ENCODE results near the gene TMTC3.
"Not testable (repeated sequence)": the region's sequence is repeated elsewhere in the genome, so short reads cannot be mapped to it uniquely, and the experiment has no call there.

The TMTC3 gene

DNA sequence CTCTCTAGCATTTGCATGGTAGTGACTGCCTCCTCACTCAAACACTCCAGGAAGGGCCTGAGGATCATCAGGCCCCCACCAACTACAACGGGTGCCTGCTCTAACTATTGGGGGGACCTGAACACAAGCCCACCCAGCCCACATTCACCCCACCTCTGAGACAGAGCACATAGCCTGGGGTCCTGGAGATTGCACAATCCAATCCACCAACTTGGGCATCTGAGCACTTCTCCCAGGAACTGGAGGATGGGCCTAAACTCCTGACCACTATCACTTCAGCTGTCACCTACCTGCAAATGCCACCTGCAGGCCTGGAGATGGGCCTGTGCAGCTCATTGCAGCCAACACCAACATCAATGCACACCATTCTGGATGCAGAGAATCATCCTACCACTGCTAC lies 66.6 kb downstream of the TMTC3 start:
- no peak overlapping the region for H3K27ac ChIP-seq (ENCODE audit: extremely low read depth, low read depth, low read length)
- no peaks in the 10 kb centered on the region for H3K9me3 ChIP-seq (ENCODE audit: control insufficient read depth, insufficient read depth, low read depth, low read length)
- no peak for TF ChIP-seq ZNF433 (tag by site-specific recombination; IDR thresholded peaks at IDR 0.05; ENCODE audit: low read depth)
- TF ChIP-seq HOXD13 (CRISPR knock-in tag; IDR thresholded peaks at IDR 0.05; ENCODE audit: borderline replicate concordance): no peak
- no peak for TF ChIP-seq ZNF416 (tag by site-specific recombination; IDR thresholded peaks at IDR 0.05)
- TF ChIP-seq ZNF660 (tag by site-specific recombination; IDR thresholded peaks at IDR 0.05): no peak
- TF ChIP-seq ZNF426 (tag by site-specific recombination; IDR thresholded peaks at IDR 0.05): no peak
- POLR2A ChIA-PET: no interaction called here
- H3K4me1 ChIP-seq (ENCODE audit: control insufficient read depth, insufficient read depth, low read length): no peaks in the 10 kb centered on the region
- no peaks in the 10 kb centered on the region for H3K36me3 ChIP-seq (ENCODE audit: control insufficient read depth in 2 of 2, insufficient read depth in 1 of 2, low read length in 2 of 2)
- CTCF ChIA-PET: interaction anchor here (1.0 kb wide), 1 partner anchor 785 kb away, joined by 3 read pairs; no protein-coding TSS in a partner anchor
- H3K4me3 ChIP-seq (ENCODE audit: low read depth, low read length): no peak overlapping the region

DNA sequence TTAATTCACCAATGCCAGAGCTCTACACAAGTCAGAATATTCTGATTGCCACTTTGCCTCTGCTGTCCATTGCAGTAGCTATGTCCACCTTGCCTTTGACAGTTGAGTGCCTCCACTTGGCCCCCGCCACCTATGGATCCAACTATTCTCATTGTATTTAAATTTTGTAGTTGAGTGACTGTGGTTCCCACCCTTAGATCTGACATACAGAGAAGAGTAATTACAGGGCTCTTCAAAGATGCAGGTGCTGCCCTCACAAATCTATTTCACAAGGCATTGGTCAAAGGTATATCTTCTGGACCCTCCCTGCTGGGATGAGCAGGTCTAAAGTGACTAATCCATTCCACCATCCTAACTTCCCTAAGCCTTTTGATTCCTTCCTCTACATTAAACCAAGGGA lies 68.2 kb downstream of the TMTC3 start:
- H3K27ac ChIP-seq (ENCODE audit: extremely low read depth, low read depth, low read length); H3K36me3 ChIP-seq (ENCODE audit: control insufficient read depth in 2 of 2, insufficient read depth in 1 of 2, low read length in 2 of 2); POLR2A ChIA-PET; CTCF ChIA-PET; H3K4me1 ChIP-seq (ENCODE audit: control insufficient read depth, insufficient read depth, low read length); H3K4me3 ChIP-seq (ENCODE audit: low read depth, low read length); H3K9me3 ChIP-seq (ENCODE audit: control insufficient read depth, insufficient read depth, low read depth, low read length): not testable (repeated sequence)
- TF ChIP-seq ZNF302 (tag by site-specific recombination; IDR thresholded peaks at IDR 0.05; ENCODE audit: low read depth): peak; percentile 94

DNA sequence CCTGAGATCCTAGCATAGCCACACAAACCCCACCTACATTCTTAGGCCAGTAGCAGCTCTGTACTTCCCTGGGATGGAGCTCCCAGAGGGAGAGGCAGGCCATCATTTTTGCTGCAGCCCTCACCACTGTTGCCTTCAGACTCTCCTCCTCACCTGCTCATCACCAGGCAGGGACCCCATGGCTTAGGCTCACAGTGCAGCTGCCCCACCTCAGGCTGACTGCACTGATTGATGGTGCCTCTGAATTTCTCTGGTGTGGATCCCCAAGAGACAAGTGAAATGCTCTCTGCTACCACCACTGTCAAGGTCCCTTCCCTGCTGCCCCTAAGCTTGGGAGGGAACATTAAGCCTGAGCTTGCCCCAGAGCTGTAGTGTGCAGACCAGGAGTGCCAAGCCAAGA lies 76.2 kb downstream of the TMTC3 start:
- CTCF ChIA-PET: interaction anchor here (1.0 kb wide), 1 partner anchor 87 kb away, joined by 3 read pairs; no protein-coding TSS in a partner anchor
- POLR2A ChIA-PET: no interaction called here
- Histone ChIP-seq H3K4me3 (ENCODE audit: low read depth, low read length) (no peak overlapping the region), H3K27ac (ENCODE audit: extremely low read depth, low read depth, low read length) (no peak overlapping the region), H3K36me3 (ENCODE audit: control insufficient read depth in 2 of 2, insufficient read depth in 1 of 2, low read length in 2 of 2) (no peaks in the 10 kb centered on the region), H3K9me3 (ENCODE audit: control insufficient read depth, insufficient read depth, low read depth, low read length) (no peaks in the 10 kb centered on the region; the same call in 1 of the 2 replicates), H3K4me1 (ENCODE audit: control insufficient read depth, insufficient read depth, low read length) (no peaks in the 10 kb centered on the region)
- no peak for TF ChIP-seq ZNF132 (tag by site-specific recombination; IDR thresholded peaks at IDR 0.05; ENCODE audit: borderline replicate concordance)
- no peak for TF ChIP-seq ZNF335 (tag by site-specific recombination; conservative IDR thresholded peaks at IDR 0.05)
- TF ChIP-seq PRDM1 (tag by site-specific recombination; IDR thresholded peaks at IDR 0.05): no peak
- TF ChIP-seq MEIS1 (CRISPR knock-in tag; IDR thresholded peaks at IDR 0.05; ENCODE audit: borderline replicate concordance): no peak
- no peak for TF ChIP-seq SCRT2 (tag by site-specific recombination; IDR thresholded peaks at IDR 0.05)
- TF ChIP-seq ZNF354C (tag by site-specific recombination; IDR thresholded peaks at IDR 0.05; ENCODE audit: borderline replicate concordance, low read depth): no peak
- no peak for TF ChIP-seq ZNF792 (tag by site-specific recombination; IDR thresholded peaks at IDR 0.05)
- TF ChIP-seq ZNF664 (tag by site-specific recombination; IDR thresholded peaks at IDR 0.05): no peak
- TF ChIP-seq ZBTB21 (tag by site-specific recombination; IDR thresholded peaks at IDR 0.05): no peak
- TF ChIP-seq, protein P1, sequence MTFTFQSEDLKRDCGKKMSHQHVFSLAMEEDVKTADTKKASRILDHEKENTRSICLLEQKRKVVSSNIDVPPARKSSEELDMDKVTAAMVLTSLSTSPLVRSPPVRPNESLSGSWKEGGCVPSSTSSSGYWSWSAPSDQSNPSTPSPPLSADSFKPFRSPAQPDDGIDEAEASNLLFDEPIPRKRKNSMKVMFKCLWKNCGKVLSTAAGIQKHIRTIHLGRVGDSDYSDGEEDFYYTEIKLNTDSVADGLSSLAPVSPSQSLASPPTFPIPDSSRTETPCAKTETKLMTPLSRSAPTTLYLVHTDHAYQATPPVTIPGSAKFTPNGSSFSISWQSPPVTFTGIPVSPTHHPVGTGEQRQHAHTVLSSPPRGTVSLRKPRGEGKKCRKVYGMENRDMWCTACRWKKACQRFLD (tag by site-specific recombination; IDR thresholded peaks at IDR 0.05): no peak
- TF ChIP-seq SP3 (tag by site-specific recombination; IDR thresholded peaks at IDR 0.05): no peak
- TF ChIP-seq, protein P2, sequence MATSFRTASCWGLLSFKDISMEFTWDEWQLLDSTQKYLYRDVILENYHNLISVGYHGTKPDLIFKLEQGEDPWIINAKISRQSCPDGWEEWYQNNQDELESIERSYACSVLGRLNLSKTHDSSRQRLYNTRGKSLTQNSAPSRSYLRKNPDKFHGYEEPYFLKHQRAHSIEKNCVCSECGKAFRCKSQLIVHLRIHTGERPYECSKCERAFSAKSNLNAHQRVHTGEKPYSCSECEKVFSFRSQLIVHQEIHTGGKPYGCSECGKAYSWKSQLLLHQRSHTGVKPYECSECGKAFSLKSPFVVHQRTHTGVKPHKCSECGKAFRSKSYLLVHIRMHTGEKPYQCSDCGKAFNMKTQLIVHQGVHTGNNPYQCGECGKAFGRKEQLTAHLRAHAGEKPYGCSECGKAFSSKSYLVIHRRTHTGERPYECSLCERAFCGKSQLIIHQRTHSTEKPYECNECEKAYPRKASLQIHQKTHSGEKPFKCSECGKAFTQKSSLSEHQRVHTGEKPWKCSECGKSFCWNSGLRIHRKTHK (tag by site-specific recombination; IDR thresholded peaks at IDR 0.05): no peak

DNA sequence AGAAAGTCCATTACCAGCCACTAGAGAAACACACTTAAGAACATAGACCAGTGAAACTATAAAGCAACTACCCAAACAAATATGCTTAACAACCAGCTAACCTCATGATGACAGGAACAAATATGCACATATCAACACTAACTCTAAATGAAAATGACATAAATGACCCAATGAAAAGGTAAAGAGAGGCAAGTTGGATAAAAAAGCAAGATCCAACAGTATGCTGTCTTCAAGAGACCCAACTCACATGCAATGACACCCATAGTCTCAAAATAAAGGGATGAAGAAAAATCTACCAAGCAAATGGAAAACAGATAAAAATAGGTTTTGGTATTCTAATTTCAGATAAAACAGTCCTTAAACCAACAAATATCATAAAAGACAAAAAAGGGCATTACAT lies 77.8 kb downstream of the TMTC3 start:
- ChIA-PET POLR2A (no interaction called here), CTCF (no interaction called here)
- Histone ChIP-seq H3K27ac (ENCODE audit: extremely low read depth, low read depth, low read length) (no peak overlapping the region), H3K9me3 (ENCODE audit: control insufficient read depth, insufficient read depth, low read depth, low read length) (no peaks in the 10 kb centered on the region; the same call in 1 of the 2 replicates), H3K4me1 (ENCODE audit: control insufficient read depth, insufficient read depth, low read length) (no peaks in the 10 kb centered on the region), H3K4me3 (ENCODE audit: low read depth, low read length) (no peak overlapping the region), H3K36me3 (ENCODE audit: control insufficient read depth in 2 of 2, insufficient read depth in 1 of 2, low read length in 2 of 2) (no peaks in the 10 kb centered on the region)
- TF ChIP-seq ZNF707 (tag by site-specific recombination; IDR thresholded peaks at IDR 0.05) (no peak), ZSCAN23 (tag by site-specific recombination; IDR thresholded peaks at IDR 0.05) (no peak), ZNF626 (tag by site-specific recombination; IDR thresholded peaks at IDR 0.05) (no peak), ZNF701 (tag by site-specific recombination; IDR thresholded peaks at IDR 0.05) (no peak), SETDB1 (IDR thresholded peaks at IDR 0.05; ENCODE audit: insufficient read length, low read length) (peak; percentile 90)
- TF ChIP-seq, protein P3, sequence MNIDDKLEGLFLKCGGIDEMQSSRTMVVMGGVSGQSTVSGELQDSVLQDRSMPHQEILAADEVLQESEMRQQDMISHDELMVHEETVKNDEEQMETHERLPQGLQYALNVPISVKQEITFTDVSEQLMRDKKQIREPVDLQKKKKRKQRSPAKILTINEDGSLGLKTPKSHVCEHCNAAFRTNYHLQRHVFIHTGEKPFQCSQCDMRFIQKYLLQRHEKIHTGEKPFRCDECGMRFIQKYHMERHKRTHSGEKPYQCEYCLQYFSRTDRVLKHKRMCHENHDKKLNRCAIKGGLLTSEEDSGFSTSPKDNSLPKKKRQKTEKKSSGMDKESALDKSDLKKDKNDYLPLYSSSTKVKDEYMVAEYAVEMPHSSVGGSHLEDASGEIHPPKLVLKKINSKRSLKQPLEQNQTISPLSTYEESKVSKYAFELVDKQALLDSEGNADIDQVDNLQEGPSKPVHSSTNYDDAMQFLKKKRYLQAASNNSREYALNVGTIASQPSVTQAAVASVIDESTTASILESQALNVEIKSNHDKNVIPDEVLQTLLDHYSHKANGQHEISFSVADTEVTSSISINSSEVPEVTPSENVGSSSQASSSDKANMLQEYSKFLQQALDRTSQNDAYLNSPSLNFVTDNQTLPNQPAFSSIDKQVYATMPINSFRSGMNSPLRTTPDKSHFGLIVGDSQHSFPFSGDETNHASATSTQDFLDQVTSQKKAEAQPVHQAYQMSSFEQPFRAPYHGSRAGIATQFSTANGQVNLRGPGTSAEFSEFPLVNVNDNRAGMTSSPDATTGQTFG (tag by site-specific recombination; IDR thresholded peaks at IDR 0.05; ENCODE audit: borderline replicate concordance): no peak
